Activated T-cell treated with anti-CD3 and anti-CD28 coated beads, Interleukin-2, amount 50 U/mL, for 72 hours (primary cell): ENCODE results near the gene APBB2. TPM values are rescaled to one million over a fixed set of nuclear protein-coding genes. Genes with fewer than 3 reads are reported as not detected.
"Not testable (repeated sequence)": the region's sequence is repeated elsewhere in the genome, so short reads cannot be mapped to it uniquely, and the experiment has no call there.

Experiments used
- ATAC-seq, 2 donors: fragments of 150-1000 bp; cut with Tn5 transposase; replicated peaks in 1 of 2; 2 replicates each; pipeline ENCODE4 v1.10.0; 2021; ENCODE audit warnings: moderate library complexity in 2 of 2, mild to moderate bottlenecking in 1 of 2
- DNase-seq, 2 donors: peaks; one replicate each; pipeline ENCODE4 v3.0.0; 2021 to 2022; ENCODE audit warnings: mixed read lengths in 1 of 2
- H3K27ac Mint-ChIP-seq: one replicate; pipeline ENCODE4 v1.8.0; 2022; ENCODE audit warnings: mild to moderate bottlenecking, moderate library complexity, mixed read lengths
- H3K27me3 Mint-ChIP-seq: one replicate; pipeline ENCODE4 v1.8.0; 2022; ENCODE audit warnings: low read depth, mixed read lengths
- H3K36me3 Mint-ChIP-seq, 2 donors: one replicate each; pipeline ENCODE4 v1.8.0; 2022; ENCODE audit warnings: mixed read lengths in 2 of 2, mild to moderate bottlenecking in 1 of 2; ENCODE audit not compliant: insufficient read depth in 2 of 2
- H3K4me1 Mint-ChIP-seq: one replicate; pipeline ENCODE4 v1.8.0; 2022; ENCODE audit warnings: low read depth, mixed read lengths
- H3K4me3 Mint-ChIP-seq, 2 donors: one replicate each; pipeline ENCODE4 v1.8.0; 2022; ENCODE audit warnings: mild to moderate bottlenecking in 2 of 2, mixed read lengths in 2 of 2, moderate library complexity in 2 of 2
- H3K9me3 Mint-ChIP-seq, 2 donors: one replicate each; pipeline ENCODE4 v1.8.0; 2022; ENCODE audit warnings: mixed read lengths in 2 of 2
- total RNA-seq, 2 donors: library from RNA; stranded (reverse); gene quantifications; one replicate each; pipeline ENCODE4 v1.2.3, GENCODE V29; 2022

APBB2 gene
- total RNA-seq, 2 donors from 2014 or later: 6.8 to 8.6 TPM

DNA sequence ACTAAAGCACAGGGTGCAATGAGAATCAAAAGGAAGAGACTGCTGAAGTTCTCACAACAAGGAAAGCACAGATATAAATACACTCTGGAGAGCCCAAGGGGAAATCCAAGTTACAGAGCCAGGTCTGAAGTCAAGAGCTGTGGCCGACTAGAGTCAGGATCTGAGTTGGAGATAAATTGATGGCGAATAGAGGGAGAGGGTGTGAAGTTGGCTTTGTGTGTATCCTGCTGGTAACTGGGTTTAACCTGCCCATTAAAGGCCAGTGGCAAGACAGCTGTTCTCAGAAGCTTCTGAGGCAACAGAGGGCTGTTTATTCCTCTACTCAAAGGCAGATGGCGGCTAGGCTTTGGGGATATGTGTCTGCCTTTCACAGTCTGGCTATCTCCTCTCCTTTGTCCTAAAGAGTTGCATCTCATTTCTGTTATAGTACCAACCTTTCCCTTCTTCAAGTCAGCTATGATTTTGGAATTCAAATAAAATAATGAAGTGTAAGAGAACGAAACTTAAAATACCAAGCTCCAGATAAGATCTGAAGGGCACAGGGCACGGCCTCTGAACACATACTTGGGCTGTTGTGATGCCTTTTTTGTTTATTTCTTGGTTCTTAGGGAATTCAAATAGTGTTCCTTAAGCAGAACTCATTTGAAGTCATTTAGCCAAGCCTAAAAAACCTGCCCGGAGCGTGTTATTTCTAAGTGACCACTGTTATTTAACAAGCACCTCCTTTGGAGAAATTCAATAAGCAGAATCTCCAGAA is 142.1 kb downstream of the APBB2 start:
- DNase-seq: no peak
- no peak for ATAC-seq
- Mint-ChIP-seq H3K9me3 (no peaks in the 10 kb centered on the region), H3K4me3 (no peak overlapping the region), H3K27ac (no peak overlapping the region), H3K36me3 (no peaks in the 10 kb centered on the region), H3K4me1 (no peaks in the 10 kb centered on the region), H3K27me3 (peaks cover 7% of the 10 kb centered on the region)

DNA sequence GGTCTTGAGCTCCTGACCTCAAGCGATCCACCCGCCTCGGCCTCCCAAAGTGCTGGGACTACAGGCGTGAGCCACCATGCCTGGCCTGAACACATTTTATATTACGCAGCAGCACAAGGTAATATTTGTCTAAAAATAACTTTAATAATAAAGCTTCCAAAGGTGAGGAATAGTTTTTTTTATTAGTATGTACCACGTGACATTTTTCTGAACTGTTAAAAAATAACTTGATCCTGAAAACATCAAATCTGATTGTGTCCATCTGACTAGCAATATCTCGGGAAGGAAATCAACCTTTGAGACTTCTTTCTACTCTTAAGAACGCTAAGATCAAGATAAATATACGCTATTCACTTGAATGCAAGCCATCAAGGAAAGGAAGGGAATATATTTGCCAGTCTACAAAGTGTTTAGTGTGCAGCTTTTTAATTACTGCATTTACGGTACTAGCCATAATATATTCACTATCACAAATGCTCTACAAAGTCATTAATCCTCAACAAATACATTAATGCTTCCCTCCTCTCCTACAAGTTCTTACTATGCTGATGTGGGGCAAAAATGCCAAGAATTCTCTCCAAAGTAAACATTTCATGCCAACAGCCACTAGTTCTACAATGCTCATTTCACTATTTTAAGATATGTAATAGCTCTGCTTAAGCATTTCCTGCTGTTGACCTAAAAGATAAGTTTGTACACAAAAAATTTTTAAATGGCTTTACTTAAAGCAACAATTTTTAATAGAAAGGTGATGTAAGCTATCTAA is 143.6 kb downstream of the APBB2 start:
- Mint-ChIP-seq H3K36me3 (no peaks in the 10 kb centered on the region), H3K9me3 (no peaks in the 10 kb centered on the region), H3K27ac (no peak overlapping the region), H3K27me3 (peaks cover under 1% of the 10 kb centered on the region), H3K4me3 (no peak overlapping the region), H3K4me1 (no peaks in the 10 kb centered on the region)
- DNase-seq: no peak
- no peak for ATAC-seq

DNA sequence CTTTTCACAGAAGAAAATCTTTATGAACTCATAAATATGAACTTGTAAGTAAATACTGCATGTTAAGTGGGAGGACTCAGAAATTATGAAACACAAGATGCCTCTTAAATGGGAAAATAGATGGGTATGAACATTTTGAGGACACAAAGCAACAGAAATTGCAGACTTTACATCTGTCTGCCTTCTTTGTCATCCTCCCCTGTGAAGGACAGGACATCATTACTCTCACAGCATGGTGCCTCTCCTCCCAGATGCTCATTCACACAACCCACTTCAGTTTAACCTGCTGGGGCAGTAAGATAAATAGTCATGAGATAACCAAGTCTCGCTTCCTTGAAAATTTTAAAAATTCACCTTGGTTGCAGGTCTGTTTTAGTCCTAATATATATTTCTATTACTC is 144.5 kb downstream of the APBB2 start:
- Mint-ChIP-seq H3K27me3 (no peaks in the 10 kb centered on the region), H3K4me3 (no peak overlapping the region), H3K9me3 (no peaks in the 10 kb centered on the region), H3K27ac (no peak overlapping the region), H3K4me1 (no peaks in the 10 kb centered on the region), H3K36me3 (no peaks in the 10 kb centered on the region)
- no peak for ATAC-seq
- no peak for DNase-seq

DNA sequence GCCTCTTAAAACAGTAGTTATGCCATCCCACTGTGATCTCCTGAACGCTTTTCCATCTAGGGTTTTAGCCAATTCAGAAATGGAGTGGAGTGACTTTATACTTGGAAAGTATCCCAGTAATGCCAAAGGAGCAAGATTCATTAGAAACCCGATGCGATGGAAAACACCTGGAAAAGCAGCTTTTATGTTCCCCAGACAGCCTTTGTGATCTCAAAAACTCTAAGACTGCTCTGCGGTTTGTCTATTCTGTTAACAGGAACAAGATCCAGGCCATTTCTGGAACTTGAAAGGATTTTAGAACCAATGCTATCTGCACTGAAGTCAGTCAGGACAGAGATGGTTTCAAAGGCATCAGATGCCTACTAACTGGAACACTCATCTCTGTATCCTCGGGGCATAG is 145.1 kb downstream of the APBB2 start:
- Mint-ChIP-seq H3K36me3 (no peaks in the 10 kb centered on the region), H3K27ac (no peak overlapping the region), H3K4me3 (no peak overlapping the region), H3K4me1 (no peaks in the 10 kb centered on the region), H3K27me3 (no peaks in the 10 kb centered on the region), H3K9me3 (no peaks in the 10 kb centered on the region)
- no peak for ATAC-seq
- DNase-seq: no peak

DNA sequence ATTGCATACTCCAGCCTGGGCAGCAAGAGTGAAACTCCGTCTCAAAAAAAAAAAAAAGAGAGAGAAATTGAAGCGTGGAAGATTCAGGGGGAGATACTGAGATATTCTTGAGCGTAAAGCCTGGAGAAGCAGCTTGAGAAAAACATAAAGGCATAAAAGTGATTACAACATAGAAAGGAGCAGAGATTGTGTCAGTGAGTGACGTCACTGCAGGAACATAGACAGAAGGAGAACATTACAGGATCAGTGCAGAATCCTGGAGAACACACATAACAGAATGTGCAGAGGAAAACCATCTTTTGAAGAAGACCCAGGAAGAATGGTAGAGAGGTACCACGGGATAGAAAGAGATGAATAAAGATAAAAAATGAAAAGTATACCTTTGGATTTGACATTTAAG is 147.0 kb downstream of the APBB2 start:
- Mint-ChIP-seq H3K27me3 (no peaks in the 10 kb centered on the region), H3K4me1 (no peaks in the 10 kb centered on the region), H3K4me3 (no peak overlapping the region), H3K36me3 (no peaks in the 10 kb centered on the region), H3K27ac (no peak overlapping the region), H3K9me3 (no peaks in the 10 kb centered on the region)
- DNase-seq (no peak), ATAC-seq (no peak)

GRCh38 chr4:41066049-41066448 is 148.3 kb downstream of the APBB2 start:
- Mint-ChIP-seq H3K27ac (no peak overlapping the region), H3K36me3 (no peaks in the 10 kb centered on the region), H3K9me3 (no peaks in the 10 kb centered on the region), H3K27me3 (no peaks in the 10 kb centered on the region), H3K4me1 (no peaks in the 10 kb centered on the region), H3K4me3 (no peak overlapping the region)
- no peak for ATAC-seq
- DNase-seq: no peak

DNA sequence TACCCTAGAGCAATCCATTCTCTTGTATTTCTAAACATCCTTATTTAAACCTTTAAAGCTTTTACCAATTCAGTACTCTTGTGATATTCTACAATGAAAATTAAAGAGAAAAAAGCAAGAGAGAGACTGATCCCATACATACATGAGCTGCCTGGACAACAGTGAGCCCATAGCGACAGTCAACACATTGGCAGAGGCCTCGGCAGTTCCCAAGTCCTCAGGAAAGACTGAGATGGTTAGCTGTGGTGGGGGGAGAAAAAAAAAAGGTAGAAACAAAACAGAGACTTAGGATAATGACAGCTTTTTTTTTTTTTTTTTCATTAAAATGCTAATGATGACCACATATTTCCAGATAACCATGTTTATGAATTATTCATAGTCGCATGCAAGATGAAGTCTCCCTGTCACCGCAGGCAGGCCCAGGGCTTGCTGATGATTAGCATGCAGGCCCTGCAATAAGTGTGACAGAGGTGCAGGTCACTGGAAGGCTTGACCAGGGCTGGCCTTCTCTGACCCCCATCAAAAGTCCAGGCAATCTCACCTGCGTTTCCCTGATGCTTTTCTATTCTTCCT is 148.8 kb downstream of the APBB2 start:
- Mint-ChIP-seq H3K36me3 (no peaks in the 10 kb centered on the region), H3K4me3 (no peak overlapping the region), H3K9me3 (no peaks in the 10 kb centered on the region), H3K27me3 (no peaks in the 10 kb centered on the region), H3K27ac (no peak overlapping the region), H3K4me1 (no peaks in the 10 kb centered on the region)
- ATAC-seq (no peak), DNase-seq (no peak)

DNA sequence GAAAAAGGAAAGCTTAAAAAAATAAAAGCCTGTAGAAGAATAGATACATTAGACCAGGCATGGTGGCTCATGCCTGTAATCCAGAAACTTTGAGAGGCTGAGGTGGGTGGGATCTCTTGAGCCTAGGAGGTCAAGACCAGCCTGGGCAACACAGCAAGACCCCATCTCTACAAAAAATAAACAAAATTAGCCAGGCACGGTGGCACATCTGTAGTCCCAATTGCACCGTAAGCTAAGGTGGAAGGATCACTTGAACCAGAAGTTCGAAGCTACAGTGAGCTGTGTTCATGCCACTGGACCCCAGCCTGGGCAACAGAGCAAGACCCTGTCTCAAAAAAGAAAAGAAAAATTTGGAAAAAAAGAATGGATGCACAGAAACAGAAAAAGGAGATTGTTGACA is 149.4 kb downstream of the APBB2 start:
- no peaks in the 10 kb centered on the region for H3K4me1 Mint-ChIP-seq
- ATAC-seq (no peak), DNase-seq (no peak)
- no peak overlapping the region for H3K27ac Mint-ChIP-seq
- no peaks in the 10 kb centered on the region for H3K27me3 Mint-ChIP-seq
- H3K36me3 Mint-ChIP-seq: no peaks in the 10 kb centered on the region
- no peaks in the 10 kb centered on the region for H3K9me3 Mint-ChIP-seq
- H3K4me3 Mint-ChIP-seq: no peak overlapping the region

GRCh38 chr4:41061482-41062185 is 152.7 kb downstream of the APBB2 start:
- no peak overlapping the region for H3K4me3 Mint-ChIP-seq
- no peak for ATAC-seq
- no peak overlapping the region for H3K27ac Mint-ChIP-seq

GRCh38 chr4:41060352-41061334 is 153.7 kb downstream of the APBB2 start:
- DNase-seq (no peak), ATAC-seq (no peak)
- H3K27ac Mint-ChIP-seq: no peak overlapping the region
- no peaks in the 10 kb centered on the region for H3K36me3 Mint-ChIP-seq
- peaks cover 1% of the 10 kb centered on the region for H3K27me3 Mint-ChIP-seq
- H3K4me3 Mint-ChIP-seq: no peak overlapping the region
- H3K9me3 Mint-ChIP-seq: no peaks in the 10 kb centered on the region
- H3K4me1 Mint-ChIP-seq: no peaks in the 10 kb centered on the region

More at GRCh38 chr4:41061482-41062185, 152.7 kb downstream of the APBB2 start:
- H3K27me3 Mint-ChIP-seq: no peaks in the 10 kb centered on the region
- H3K36me3 Mint-ChIP-seq: no peaks in the 10 kb centered on the region
- H3K9me3 Mint-ChIP-seq: no peaks in the 10 kb centered on the region
- no peaks in the 10 kb centered on the region for H3K4me1 Mint-ChIP-seq
- DNase-seq: no peak

DNA sequence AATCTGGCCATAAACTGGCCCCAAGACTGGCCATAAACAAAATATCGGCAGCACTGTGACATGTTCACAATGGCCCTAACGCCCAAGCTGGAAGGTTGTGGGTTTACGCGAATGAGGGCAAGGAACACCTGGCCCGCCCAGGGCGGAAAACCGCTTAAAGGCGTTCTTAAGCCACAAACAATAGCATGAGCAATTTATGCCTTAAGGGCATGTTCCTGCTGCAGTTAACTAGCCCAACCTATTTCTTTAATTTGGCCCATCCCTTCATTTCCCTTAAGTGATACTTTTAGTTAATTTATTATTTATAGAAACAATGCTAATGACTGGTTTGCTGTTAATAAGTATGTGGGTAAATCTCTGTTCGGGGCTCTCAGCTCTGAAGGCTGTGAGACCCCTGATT is 154.9 kb downstream of the APBB2 start:
- DNase-seq, ATAC-seq, H3K27ac Mint-ChIP-seq, H3K4me3 Mint-ChIP-seq, H3K36me3 Mint-ChIP-seq, H3K9me3 Mint-ChIP-seq, H3K4me1 Mint-ChIP-seq: not testable (repeated sequence)
- peaks cover 11% of the 10 kb centered on the region for H3K27me3 Mint-ChIP-seq

- Mint-ChIP-seq H3K4me1 (no peaks in the 10 kb centered on the region), H3K4me3 (no peak overlapping the region), H3K9me3 (no peaks in the 10 kb centered on the region), H3K27me3 (peaks cover 11% of the 10 kb centered on the region), H3K36me3 (no peaks in the 10 kb centered on the region), H3K27ac (no peak overlapping the region)
- ATAC-seq (no peak), DNase-seq (no peak)
Observed at GRCh38 chr4:41058426-41058825, 155.9 kb downstream of the APBB2 start.
